MM.1S (cell line): ENCODE data around the gene STAG3.

ENCODE experiments used
- CTCF ChIP-seq: fragments of 300-600 bp; sonication (generic); IDR thresholded peaks from 2 replicates; pipeline ENCODE4 v1.5.1; 2016; ENCODE audit warnings: antibody characterized with exemption, low read length, mixed read lengths
- EZH2 ChIP-seq: fragments of 300-600 bp; sonication (generic); optimal IDR thresholded peaks from 2 replicates; pipeline ENCODE3; 2017; ENCODE audit warnings: low read depth, mild to moderate bottlenecking, antibody characterized with exemption, low read length, mixed read lengths
- EZH2phosphoT487 ChIP-seq: fragments of 300-600 bp; sonication (generic); IDR thresholded peaks from 2 replicates; pipeline ENCODE4 v1.6.1; 2018; ENCODE audit warnings: antibody characterized with exemption, low read length

- TF ChIP-seq CTCF (no peak), EZH2 (no peak), EZH2phosphoT487 (no peak)
Observed at GRCh38 chr7:100132126-100132525, 45.6 kb upstream of the STAG3 start.
